ENCODE results near the gene KCNA2.

Gene KCNA2

GRCh38 chr1:110608247-110608646, 2.1 kb upstream of the KCNA2 start:
- H3K4me3 ChIP-seq (ENCODE audit: low read length) = no peak overlapping the region
- no peak for DNase-seq (ENCODE audit: low read depth)
- TF ChIP-seq, protein P1, sequence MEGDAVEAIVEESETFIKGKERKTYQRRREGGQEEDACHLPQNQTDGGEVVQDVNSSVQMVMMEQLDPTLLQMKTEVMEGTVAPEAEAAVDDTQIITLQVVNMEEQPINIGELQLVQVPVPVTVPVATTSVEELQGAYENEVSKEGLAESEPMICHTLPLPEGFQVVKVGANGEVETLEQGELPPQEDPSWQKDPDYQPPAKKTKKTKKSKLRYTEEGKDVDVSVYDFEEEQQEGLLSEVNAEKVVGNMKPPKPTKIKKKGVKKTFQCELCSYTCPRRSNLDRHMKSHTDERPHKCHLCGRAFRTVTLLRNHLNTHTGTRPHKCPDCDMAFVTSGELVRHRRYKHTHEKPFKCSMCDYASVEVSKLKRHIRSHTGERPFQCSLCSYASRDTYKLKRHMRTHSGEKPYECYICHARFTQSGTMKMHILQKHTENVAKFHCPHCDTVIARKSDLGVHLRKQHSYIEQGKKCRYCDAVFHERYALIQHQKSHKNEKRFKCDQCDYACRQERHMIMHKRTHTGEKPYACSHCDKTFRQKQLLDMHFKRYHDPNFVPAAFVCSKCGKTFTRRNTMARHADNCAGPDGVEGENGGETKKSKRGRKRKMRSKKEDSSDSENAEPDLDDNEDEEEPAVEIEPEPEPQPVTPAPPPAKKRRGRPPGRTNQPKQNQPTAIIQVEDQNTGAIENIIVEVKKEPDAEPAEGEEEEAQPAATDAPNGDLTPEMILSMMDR (conservative IDR thresholded peaks at IDR 0.05; ENCODE audit: low read length) = no peak

GRCh38 chr1:110607536-110608230, 1.5 kb upstream of the KCNA2 start:
- H3K4me3 ChIP-seq (ENCODE audit: low read length) = no peak overlapping the region
- DNase-seq (ENCODE audit: low read depth) = no peak
- TF ChIP-seq, protein P1 (conservative IDR thresholded peaks at IDR 0.05; ENCODE audit: low read length) = no peak

DNA sequence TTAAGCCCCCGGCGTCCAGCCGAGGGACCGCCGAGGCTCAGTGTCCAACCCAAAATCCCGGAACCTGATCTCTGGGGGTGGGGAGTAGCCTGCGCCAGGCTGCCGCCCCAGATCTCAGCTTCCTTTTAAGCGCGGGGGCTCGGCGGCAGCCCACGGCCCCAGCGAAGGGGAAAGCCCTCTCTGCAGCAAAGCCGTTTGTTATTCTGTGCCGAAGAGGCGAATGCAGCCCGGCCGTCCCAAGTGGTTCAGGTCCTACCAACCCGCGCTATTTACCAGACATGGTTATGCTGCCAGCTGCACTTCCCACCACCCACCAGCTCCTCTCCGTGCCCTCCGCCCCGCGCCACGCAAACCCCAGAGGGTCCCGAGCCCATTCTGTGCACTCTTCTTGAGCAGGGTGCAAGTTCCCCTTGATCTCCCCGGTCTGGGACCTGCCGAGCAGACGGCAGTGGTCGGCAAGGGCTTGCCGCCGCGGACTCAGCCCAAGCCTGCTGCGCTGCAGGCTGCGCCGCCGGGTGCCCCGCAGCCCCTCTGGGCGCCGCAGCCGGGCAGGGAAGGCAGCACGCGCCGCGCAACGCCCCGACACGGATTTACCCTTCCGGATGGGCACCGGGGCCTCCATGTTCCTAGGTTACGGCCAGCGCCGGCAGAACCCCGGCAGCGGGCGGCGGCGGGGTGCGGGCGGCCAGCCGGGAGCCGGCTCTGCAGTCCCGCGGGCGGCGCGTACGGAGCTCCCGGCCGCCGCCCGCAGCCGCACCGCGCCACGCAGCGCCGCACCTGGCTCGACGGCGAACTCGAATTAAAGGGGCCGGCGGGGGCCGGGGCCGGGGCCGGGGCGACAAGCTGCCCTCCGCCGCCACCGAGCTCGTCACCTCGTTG, 738 bp upstream of the KCNA2 start:
- no peak for DNase-seq (ENCODE audit: low read depth)
- TF ChIP-seq, protein P1 (conservative IDR thresholded peaks at IDR 0.05; ENCODE audit: low read length) = no peak
- H3K4me3 ChIP-seq (ENCODE audit: low read length) = peak overlapping the region; percentile 17

- DNase-seq (ENCODE audit: low read depth) = no peak
- no peak overlapping the region for H3K4me3 ChIP-seq (ENCODE audit: low read length)
- TF ChIP-seq, protein P1 (conservative IDR thresholded peaks at IDR 0.05; ENCODE audit: low read length) = no peak
Measured at GRCh38 chr1:110605446-110605845, 712 bp downstream of the KCNA2 start.

DNA sequence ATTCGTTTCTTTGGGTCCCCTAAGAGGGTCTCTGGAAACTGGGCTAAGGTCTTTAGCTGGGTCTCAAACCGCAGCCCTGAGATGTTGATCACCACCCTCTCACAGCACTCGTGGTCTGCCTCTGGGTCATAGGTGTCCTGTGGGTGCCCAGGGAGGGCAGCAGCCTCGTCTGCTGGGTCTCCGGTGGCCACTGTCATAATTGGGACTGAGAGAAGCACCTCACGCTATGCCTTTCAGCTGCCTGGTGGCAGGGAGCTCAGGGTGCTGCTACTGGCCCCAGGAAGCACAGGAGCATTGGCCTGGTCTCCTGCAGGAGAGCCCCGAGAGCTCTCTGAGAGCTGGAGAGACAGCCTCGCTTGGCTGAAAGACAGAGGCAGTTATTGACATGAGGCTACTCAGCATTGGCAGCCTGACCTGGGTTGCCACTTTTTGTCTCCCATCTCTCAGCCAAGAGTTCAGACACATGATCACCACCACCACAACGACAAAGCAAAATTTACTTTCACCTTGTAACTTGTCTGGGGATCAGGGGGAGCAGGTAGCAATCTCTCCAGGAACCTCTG, 1.5 kb downstream of the KCNA2 start:
- H3K4me3 ChIP-seq (ENCODE audit: low read length) = no peak overlapping the region
- TF ChIP-seq, protein P1 (conservative IDR thresholded peaks at IDR 0.05; ENCODE audit: low read length) = no peak
- DNase-seq (ENCODE audit: low read depth) = no peak

- TF ChIP-seq, protein P1 (conservative IDR thresholded peaks at IDR 0.05; ENCODE audit: low read length) = no peak
- no peak overlapping the region for H3K4me3 ChIP-seq (ENCODE audit: low read length)
- no peak for DNase-seq (ENCODE audit: low read depth)
Measured at GRCh38 chr1:110603058-110603457, 3.1 kb downstream of the KCNA2 start.

Data from AG10803 (cell line).